ENCODE data around the gene PPP1R2C. TPM values are rescaled to one million over a fixed set of nuclear protein-coding genes. Genes with fewer than 3 reads are reported as not detected.

Gene PPP1R2C
- total and polyA plus RNA-seq, 8 donors: not detected

DNA sequence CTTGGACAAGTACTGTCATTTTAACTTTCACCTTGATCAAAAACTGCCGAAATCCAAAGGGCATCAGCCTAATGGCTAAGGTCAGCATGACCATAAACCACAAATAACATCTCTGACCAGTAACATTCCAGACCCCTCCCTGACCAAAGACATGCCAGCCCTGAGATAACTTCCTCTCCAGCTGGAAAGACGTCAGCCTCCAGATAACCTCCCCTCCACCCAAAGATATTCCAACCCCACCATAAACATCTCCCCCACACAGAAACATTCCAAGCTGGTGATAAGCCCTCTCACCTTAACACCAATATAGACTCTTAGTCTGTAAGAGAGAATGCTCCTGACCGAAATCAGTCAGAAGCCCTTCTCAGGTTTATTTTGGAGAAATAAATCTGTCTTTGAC is 7.4 kb downstream of the PPP1R2C start:
- intact Hi-C loops (cut with DNase I): no loop called here
- no peaks in the 10 kb centered on the region for H3K27me3 ChIP-seq
- H3K9me3 ChIP-seq: no peaks in the 10 kb centered on the region
- H3K4me3 ChIP-seq: no peak overlapping the region
- TF ChIP-seq, protein P1, sequence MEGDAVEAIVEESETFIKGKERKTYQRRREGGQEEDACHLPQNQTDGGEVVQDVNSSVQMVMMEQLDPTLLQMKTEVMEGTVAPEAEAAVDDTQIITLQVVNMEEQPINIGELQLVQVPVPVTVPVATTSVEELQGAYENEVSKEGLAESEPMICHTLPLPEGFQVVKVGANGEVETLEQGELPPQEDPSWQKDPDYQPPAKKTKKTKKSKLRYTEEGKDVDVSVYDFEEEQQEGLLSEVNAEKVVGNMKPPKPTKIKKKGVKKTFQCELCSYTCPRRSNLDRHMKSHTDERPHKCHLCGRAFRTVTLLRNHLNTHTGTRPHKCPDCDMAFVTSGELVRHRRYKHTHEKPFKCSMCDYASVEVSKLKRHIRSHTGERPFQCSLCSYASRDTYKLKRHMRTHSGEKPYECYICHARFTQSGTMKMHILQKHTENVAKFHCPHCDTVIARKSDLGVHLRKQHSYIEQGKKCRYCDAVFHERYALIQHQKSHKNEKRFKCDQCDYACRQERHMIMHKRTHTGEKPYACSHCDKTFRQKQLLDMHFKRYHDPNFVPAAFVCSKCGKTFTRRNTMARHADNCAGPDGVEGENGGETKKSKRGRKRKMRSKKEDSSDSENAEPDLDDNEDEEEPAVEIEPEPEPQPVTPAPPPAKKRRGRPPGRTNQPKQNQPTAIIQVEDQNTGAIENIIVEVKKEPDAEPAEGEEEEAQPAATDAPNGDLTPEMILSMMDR (IDR thresholded peaks at IDR 0.05): no peak
- no peak overlapping the region for H3K27ac ChIP-seq
- no peaks in the 10 kb centered on the region for H3K4me1 ChIP-seq
- no peak for ATAC-seq
- H3K36me3 ChIP-seq: no peaks in the 10 kb centered on the region
- DNase-seq: no peak

DNA sequence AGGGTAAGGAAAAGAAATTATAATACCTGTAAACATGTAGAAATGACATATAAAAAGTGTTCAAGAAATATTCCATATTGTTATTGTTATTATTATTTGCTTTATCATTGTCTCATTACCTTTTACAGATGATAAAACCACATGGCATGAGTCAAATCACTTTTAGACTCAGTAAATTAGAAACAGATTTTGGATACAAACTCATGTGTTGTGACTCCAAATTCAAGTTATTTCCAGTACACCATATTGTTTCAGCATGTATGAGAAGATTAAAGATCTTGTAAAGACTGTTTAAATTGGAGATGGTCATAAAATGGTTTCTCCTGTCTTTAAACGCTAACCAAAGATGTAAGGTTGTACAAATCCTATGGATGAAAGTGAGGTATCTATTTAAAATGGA is 18.1 kb downstream of the PPP1R2C start:
- Histone ChIP-seq H3K27me3 (no peaks in the 10 kb centered on the region), H3K27ac (no peak overlapping the region), H3K4me1 (no peaks in the 10 kb centered on the region), H3K4me3 (no peak overlapping the region), H3K36me3 (no peaks in the 10 kb centered on the region), H3K9me3 (no peaks in the 10 kb centered on the region)
- TF ChIP-seq, protein P1 (IDR thresholded peaks at IDR 0.05): no peak
- intact Hi-C loops (cut with DNase I): no loop called here
- DNase-seq (no peak), ATAC-seq (no peak)

DNA sequence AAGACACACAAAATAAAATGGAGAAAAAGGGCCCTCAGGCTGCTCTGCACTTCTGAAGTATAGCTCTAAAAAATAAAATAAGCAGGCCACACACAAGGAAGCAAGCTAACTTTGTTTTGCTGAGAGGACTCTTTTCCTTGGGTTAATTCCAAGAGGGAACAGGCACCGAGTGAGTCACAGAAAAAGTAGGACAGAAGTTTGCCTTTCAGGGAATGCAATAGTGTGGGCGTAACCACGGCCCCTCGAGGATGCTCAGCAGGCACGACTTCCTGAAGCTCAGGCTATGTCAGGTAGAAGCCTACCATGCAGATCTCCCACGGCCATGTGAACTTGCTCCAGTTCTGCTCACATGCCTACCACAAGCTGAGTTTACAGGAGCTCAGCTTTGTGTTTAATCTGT is 22.1 kb downstream of the PPP1R2C start:
- H3K4me3 ChIP-seq: no peak overlapping the region
- H3K4me1 ChIP-seq: no peaks in the 10 kb centered on the region
- no peaks in the 10 kb centered on the region for H3K36me3 ChIP-seq
- no peaks in the 10 kb centered on the region for H3K27me3 ChIP-seq
- DNase-seq: peak in 1 of 4 donors; percentile 31
- ATAC-seq: peak; percentile 78
- no peak overlapping the region for H3K27ac ChIP-seq
- TF ChIP-seq, protein P1 (IDR thresholded peaks at IDR 0.05): no peak
- H3K9me3 ChIP-seq: no peaks in the 10 kb centered on the region
- intact Hi-C loops (cut with DNase I): no loop called here

- no peaks in the 10 kb centered on the region for H3K4me1 ChIP-seq
- no peaks in the 10 kb centered on the region for H3K27me3 ChIP-seq
- no peak overlapping the region for H3K4me3 ChIP-seq
- ATAC-seq (no peak), DNase-seq (peak in 1 of 4 donors; percentile 22)
- H3K27ac ChIP-seq: no peak overlapping the region
- intact Hi-C loops (cut with DNase I): no loop called here
- H3K9me3 ChIP-seq: no peaks in the 10 kb centered on the region
- no peaks in the 10 kb centered on the region for H3K36me3 ChIP-seq
- TF ChIP-seq, protein P1 (IDR thresholded peaks at IDR 0.05): no peak
Measured at GRCh38 chrX:42754603-42755002, 23.4 kb downstream of the PPP1R2C start.

DNA sequence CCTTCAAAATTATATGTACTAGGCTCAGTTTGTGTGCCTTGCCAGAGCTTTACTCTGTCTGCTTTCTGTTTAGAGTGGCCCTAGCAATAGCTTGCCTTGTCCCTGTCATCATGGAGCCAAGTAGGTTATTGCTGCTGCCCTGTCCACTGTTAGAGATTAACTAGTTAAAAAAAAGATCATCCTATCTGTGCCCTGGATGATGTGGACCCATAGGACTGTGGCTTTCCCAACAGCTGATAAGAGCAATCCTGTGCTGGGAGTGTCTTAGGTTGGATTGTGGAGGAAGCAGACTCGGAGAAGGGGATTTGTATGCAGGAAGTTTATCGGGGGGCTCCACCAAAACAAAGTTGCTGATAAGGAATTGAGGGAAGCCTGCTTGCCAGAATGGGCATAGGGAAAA is 23.8 kb downstream of the PPP1R2C start:
- no peaks in the 10 kb centered on the region for H3K4me1 ChIP-seq
- DNase-seq (no peak), ATAC-seq (no peak)
- H3K36me3 ChIP-seq: no peaks in the 10 kb centered on the region
- H3K27ac ChIP-seq: no peak overlapping the region
- no peaks in the 10 kb centered on the region for H3K27me3 ChIP-seq
- TF ChIP-seq, protein P1 (IDR thresholded peaks at IDR 0.05): no peak
- intact Hi-C loops (cut with DNase I): no loop called here
- H3K4me3 ChIP-seq: no peak overlapping the region
- no peaks in the 10 kb centered on the region for H3K9me3 ChIP-seq

Measured in left lung (tissue), 10 donors.